GM21528 (cell line): ENCODE results near the gene PARVA.

ENCODE experiments used
- ATAC-seq: cut with Tn5 transposase; IDR thresholded peaks from one replicate; pipeline ENCODE4 v1.9.1; 2021; ENCODE audit warnings: mild to moderate bottlenecking, moderate library complexity; ENCODE audit not compliant: unreplicated experiment, low FRiP score

PARVA gene

DNA sequence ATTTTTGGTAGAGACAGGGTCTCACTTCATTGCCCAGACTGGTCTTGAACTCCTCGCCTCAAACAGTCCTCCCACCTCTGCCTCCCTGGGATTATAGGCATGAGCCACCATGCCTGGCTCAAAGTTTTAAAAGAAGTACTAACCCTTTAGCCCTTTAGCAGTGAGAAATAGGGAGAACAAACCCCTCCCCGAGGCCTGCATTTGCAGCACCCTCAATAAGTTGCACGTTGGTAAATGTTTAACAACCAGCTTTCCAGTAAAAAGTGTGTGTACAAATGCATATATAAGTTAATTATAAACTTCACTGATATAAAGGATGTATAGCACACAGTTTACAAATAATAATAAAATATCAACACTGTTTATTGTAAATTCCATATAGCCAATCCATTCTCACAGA lies 51.8 kb downstream of the PARVA start:
- ATAC-seq, result no peak

DNA sequence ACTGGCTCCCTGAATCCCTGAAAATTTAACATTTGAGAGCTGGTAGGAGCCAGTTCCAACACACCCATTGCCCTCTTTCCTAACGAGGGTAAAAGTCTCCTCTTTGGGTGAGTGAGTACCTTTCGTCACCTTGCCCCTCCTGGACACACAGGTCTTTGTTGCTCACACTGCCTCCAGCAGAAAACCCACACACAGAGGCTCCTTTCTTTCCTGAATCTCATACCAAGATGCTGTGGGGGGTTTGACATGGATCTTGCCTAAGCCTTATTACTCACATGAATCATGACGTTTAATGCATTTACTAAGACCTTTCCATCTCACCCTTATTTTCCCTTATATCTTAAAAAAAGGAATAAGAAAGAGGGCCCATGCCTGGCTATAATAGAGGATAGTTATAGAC lies 53.0 kb downstream of the PARVA start:
- no peak for ATAC-seq

DNA sequence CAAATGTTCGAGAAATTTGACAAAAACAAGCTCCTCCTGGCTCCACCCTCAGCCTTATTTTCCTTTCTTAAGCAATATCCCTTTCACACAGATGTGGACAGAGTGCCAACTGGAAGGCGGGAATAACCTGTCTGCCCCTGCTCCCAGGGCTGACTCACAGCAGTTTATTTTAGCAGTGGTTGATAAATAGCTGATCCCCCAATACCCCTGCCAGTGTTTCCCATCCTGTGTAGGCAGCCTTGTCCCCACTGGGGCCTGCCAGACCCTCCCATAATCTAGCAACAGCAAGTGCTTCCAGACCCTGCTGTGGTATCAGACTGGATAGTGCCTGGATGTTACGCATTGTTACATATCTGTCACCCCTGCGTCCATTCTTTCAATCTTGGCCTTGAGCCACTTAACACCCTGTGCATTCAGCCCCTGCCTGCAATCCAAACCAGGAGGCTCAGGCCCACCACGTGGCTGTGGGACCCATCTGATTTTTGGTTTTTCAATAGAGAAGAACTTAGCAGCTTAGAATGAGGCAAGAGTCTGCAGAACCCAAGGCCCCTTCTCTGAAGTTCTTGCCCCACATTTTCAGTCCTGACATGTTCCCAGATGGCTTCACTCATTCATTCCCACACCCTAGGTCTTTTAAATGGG lies 53.7 kb downstream of the PARVA start:
- no peak for ATAC-seq

DNA sequence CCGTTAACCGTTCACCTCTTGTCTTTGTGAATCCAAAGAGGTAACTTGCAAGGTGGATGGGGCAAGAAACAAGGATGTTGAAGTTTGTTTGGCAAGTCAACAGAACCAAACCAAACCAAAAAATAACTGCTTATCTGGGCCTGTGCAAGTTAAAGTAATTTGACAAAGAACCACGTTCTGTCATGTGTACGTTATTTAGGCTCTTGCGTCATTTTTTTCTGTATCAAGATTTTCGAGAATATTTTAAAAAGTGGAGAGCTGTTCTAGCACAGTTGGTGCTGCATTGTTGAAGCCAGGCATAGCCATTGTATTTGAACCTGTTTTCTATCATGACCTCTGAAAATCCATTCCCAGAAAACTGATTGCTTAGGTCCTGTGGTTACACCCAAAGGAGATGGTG lies 55.1 kb downstream of the PARVA start:
- no peak for ATAC-seq

DNA sequence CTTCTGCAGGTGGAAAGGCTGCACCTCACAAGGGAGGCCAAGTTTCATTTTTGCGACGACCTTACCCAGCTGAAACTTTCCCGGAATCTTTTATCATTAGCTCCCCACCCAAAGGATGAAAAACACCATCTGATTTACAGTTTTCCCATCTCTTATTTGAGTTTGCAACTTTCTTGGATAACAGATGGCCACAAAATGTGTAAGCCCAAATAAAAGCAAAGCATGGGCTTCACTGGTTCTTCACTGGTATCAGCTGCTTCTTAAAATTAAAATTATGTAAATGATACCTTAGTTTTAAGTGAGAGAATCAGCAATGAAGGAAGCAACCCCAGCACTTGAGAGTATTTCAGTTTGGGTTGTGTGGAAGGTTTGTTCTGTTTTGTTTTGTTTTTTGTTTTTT lies 55.8 kb downstream of the PARVA start:
- ATAC-seq, result no peak

DNA sequence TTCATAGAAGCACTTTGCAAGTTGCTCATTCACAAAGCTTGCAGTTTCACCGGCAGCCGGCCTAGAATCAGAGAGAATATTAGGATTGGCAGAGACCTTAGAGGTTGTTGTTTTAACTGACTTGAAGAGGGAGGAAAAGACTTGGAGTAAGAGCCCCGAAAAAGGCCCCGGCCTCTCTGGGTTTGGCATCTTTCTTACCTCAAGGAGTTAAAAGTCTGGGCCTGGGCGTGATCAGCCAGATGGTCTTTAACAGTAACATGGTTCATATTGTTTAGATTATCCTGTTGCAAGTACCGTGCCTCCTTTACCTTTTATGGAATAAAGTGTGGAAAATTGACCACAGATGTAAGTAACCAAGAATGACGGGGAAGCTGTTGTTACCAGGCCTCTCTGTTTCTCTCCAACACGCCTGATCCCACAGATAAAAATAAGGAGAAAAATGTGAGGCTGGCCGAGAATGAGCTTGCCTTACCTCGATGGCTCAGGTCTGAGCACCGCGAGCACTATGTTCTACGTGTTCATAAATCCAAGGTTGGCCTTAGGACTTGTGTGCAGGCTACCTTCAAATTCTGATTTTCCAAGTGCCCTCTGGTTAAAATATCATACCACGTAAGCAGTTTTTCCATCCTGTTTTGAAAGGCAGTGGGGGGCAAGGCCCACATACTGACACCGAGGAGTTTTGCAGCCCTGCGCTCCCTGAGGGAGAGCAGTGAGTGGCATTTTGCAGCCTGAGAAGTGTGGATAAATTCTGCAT lies 56.4 kb downstream of the PARVA start:
- ATAC-seq, result no peak

DNA sequence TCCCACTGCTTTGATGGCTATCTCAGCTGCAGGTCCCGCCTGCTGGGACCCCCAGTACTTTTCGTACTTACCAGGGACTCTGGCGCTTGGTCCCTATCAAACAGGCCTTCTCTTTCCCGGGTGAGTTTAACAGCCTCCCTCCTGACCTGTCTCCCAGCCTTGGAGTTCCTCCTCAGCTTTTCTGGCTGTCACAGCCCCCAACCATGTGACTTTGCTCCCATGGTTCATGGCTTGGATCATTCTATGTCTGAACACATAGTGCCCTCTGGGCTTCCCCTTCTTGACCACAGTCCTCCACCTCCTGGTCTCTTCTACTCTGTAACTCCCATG lies 56.9 kb downstream of the PARVA start:
- no peak for ATAC-seq

DNA sequence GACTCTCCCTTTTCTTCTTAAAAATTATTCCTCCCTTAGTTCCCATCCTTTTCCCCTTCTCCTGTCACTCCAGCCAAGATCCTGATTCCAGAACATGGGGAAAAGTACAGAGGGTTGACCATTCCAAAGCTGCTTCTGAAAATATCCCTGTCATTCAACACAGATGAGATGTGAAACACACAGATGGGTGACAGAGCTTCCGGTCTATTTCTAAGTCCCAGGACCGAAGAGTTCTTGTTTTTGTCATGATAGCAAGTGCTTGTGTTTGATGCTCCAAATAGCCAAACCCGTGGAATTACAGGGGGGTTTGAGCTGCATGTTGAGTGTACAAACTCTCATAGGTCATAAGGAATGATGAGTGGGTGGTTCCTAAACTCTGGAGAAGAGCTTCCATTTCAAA lies 57.9 kb downstream of the PARVA start:
- ATAC-seq, result no peak

DNA sequence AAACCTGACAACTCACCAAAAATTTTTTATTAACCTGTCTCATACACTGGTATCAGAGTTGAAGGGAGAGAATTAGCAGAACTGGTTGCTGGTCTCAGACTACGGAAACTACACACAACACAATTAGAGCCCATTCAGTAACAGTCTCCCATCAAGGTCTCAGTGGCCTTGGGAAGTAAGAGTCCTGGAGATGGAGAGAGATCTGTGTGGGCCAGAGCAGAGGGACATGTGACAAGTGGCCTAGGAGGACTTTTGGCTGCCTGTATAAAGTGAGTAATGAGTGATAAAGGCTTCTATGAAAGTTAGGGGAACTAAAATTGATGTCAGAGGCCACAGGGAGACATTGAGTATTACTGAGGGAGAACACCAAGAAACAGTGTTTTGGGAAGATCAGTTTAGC lies 58.9 kb downstream of the PARVA start:
- ATAC-seq, result no peak

DNA sequence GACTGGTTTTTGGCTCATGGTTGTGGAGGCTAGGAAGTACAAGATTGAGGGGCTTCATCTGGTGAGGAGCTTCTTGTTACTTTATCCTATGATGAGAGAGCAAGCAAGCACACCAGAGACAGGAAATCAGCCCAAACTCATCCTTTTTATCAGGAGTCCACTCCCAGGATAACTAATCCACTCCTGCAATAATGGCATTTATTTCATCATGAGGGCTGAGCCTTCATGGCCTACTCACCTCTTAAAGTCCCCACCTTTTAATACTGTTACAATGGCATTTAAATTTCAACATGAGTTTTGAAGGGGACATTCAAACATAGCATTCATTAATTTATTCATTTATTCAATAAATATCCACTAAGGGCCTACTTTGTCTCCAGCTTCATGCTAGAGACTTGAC lies 60.9 kb downstream of the PARVA start:
- ATAC-seq, result no peak

DNA sequence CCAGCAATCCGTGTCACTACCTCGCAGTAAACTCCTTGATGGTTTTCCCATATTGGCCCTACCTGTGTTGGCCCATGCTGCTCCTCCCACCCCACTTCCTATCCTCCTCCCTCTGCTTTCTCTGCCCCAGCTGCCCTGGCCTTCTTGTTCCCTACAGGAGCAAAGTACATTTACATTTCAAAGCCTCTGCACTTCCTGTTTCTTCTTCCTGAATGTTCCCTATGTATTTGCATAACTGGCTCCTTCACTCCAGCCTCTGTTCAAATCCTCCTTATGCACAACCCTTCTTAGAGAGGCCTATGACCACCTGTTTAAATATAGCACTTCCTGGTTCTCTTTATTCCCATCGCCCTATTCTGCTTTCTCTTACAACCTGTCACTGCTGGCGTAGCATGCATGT lies 62.2 kb downstream of the PARVA start:
- ATAC-seq, result no peak

DNA sequence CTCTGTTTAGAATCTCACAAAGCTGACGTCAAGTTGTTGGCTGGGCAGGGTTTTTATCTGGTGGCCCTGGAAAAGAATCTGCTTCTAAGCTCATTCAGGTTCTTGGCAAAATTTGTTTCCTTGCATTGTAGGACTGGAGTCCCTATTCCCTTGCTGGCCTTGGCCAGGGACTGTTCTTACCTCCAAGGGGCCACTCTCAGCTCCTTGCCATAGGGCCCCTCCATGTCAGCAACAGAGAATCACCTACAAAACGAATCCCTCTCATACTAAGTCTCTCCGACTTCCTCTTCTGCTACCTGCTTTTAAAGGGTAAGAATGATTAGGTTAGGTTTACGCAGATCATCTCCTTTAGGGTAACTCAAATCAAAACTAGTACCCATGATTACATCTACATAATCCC lies 63.2 kb downstream of the PARVA start:
- no peak for ATAC-seq

DNA sequence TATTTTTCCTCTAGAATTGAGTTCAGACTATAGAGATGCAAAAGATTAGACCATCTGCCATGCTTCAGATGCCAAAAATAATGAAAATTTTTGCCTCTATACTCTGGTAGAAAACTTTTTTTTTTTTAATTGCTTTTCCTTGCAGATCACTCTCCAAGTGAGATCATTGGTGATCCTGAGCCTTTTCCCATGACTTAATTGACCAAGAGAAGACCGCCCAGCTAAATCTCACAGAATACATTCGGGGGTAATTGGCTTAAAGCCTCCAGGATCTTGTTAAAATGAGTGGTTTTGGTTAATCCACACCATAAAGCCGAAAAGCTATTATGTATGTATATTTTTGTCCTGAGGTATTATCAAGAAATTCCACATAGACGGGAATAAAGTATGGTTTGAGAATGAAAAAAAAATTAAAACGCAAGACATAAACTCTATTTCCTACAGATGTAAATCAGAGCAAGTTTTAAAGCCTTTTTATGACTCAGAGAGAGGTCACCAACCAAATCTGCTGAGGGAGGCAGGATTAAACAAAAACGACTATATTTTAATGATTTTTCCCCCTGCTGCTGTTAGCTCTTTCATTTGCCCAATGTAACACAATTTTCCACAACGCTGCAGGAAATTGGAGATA lies 64.0 kb downstream of the PARVA start:
- ATAC-seq, result no peak

DNA sequence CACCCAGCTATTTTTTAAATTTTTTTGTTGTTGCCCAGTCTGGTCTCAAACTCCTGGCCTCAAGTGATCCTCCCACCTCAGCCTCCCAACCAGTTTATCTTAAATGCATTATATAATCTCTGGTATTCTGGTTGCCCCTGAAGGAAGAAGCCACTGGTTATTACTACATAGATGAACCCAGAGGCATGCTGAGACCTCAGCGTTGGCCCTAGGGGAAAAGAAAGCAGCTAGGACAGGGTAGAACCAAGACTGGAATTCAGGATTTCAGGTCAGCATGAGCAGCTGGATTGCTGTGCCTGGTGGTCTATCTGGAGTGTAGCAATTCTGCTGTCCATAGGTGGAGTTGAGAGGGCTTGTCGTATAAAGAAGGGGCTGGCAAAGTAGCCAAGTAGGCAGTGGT lies 67.2 kb downstream of the PARVA start:
- ATAC-seq, result no peak

DNA sequence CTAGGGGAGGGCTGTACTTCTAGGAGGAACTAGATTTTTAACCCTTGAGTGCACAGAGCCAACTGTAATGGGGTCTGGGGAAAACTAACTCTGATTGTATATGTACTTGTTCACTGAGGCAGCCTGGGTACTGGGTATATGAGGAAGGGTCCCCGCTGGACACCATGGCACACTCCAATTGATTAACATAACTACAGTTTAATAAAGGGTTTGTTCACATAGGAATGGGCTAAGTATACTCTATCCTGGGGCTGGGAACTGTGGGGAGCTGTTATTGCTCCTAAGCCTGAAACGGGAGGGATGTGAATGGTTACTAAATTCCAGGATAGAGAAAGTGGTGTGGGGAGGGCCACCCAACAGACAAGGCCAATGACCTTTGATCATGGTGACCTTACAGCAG lies 67.6 kb downstream of the PARVA start:
- no peak for ATAC-seq

DNA sequence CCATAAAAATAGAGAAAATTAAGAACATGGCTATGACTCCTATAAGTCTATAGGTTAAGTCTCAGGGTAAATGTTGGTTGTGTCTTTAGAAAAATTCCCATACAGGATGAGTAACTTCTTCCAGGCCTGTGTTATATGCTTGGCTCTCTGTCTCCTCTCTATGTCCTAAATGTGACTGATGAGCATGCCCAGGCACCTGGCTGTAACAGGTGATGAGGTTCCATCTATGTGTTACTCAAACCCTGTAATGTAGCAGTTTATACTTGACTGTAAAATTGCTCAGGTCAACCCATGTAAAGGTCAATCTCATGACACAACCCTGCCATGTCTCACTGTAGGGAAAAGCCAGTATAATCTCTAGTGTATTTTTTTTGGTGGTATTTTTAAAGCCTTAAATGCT lies 69.5 kb downstream of the PARVA start:
- ATAC-seq, result no peak

DNA sequence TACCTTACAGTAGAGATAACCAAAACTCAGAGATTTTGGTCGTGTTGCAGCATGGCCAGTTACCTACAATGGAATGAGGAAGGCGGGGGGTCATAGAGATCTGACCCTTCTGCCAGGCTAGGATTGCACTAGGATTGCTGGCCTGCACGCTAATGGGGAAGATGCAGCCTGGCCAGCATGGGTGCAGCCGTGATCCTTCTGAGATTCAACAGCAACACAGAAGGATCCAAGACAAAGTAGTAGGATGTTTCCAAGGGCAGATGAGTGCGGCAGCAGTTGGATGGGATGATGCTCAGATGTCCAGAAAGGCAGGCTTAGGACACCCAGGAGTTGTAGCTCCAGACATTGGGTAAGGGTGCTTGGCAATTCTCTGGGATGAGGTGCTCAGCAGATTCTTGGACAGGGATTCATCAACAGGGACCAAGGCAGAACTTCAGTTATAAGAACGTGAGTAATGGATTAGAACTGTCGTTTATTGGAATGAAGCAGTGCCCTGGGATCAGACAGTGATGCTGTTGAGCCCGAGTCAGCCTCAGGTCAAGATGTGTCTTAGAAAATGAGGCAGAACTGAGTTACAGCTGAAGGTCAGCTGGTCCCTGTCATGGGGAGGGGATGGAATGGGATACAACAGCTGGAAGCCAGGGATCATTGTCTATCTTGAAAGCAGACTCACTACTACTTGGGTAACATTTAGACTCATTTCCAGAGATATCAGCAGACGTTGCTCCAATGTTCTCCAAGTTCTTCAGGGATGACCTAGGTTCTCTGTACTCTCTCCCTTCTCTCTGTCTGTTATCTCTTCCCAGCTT lies 71.0 kb downstream of the PARVA start:
- ATAC-seq, result no peak

DNA sequence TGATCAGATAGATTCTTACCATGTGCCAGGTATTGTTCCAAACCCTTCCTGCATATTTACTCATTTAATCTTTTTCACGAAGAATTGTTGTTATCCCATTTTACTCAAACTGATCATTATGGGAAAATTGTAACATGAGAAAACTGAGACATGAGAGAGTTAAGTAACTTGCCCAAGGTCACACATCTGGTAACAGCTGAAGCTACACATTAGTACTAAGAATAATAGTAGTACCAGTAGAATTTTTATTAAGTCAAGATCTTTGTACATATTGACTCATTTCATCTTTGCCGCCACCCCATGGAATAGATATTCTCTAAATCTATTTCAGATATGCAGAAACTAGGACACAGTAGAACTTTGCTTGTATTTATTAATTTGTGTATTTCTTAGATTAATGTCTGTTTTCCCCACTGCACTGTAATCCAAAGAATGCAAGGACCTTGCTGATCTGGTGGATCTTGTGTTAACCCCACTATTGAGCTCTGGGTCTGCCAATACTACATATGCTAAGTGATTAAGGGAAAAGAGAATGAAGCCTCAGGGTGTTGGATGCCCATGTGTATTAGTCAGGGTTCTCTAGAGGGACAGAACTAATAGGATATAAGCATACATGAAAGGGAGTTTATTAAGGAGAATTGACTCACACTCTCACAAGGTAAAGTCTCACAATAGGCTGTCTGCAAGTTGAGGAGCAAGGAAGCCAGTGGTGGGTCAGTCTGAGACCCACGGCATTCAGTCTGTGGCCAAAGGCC lies 72.8 kb downstream of the PARVA start:
- no peak for ATAC-seq

DNA sequence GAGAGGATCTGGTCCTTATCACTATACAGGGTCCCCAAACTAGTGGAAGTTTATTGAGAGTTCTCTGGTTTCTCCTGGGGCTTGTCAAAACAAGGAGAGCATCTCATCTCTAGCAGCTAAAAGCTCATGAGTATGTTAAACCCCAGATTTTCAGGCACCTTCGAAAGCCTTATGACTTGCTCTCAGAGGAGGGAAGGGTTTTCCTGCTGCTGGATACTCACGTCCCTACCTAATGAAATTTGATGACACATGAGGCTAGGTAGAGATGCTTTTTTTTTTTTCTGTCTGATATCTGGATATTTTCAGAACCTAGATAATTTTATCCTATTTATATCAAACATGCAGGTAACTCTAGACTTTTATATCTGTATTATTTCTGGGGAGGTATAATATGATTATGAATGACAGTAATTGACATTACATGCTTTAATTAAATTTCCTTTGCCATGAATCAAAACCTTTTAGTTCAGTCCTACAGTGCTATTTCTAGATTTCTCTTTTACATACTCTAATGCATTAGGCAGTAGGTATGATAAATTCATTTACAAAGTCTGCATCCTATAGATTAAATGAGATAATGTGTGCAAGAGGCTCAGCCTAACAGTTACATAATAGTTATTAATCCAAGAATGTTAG lies 73.9 kb downstream of the PARVA start:
- no peak for ATAC-seq

DNA sequence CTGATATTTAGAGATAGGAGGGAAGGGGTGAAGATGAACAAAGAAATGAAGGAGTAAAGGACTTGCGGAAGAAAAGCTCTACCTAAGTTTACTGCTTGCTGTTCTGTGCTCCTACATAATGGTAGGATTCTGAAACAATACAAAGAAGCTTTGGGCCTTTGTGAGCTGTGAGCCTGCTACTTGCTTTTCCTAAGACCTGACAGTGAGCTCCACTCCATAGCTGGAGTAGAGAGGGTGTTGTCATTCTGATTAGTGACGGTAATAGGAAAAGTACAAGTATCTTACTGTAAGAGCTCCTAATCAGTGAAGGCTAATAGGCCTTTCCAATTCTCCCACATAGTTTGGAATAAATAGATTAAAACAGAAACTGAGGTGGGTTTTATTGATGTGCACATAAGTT lies 75.9 kb downstream of the PARVA start:
- no peak for ATAC-seq
